H54 (cell line): ENCODE measurements around the gene NCOA1.

Source experiments
- DNase-seq: peaks from one replicate; pipeline ENCODE4 v3.0.0; 2011; ENCODE audit warnings: low spot score, mixed read lengths; ENCODE audit not compliant: insufficient read length
- FAIRE-seq: peaks from 3 replicates; lab custom pipeline; 2011; peaks lifted over from hg19 to GRCh38; lab: Jason Lieb, UNC
- POLR2A ChIP-seq: IDR thresholded peaks from 2 replicates; pipeline ENCODE4 v1.6.1; 2011; ENCODE audit warnings: low read depth, mild to moderate bottlenecking, low read length

The NCOA1 gene

DNA sequence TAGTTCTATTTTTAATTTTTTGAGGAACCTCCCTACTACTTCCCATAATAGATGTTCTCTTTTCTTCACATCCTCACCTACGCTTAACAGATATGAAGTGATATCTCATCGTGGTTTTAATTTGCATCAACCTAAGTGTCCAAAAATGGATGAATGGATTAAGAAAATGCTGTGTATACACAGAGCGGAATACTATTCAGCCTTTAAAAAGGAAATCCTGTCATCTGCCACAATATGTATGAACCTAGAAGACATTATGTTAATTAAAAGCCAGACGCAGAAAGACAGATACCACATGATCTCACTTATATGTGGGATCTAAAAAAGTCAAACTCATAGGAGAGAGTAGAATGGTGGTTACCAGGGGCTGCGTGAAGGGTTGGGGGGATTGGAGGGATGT is 189.1 kb downstream of the NCOA1 start:
- FAIRE-seq (no peak), DNase-seq (no peak)
- TF ChIP-seq POLR2A = no peak

DNA sequence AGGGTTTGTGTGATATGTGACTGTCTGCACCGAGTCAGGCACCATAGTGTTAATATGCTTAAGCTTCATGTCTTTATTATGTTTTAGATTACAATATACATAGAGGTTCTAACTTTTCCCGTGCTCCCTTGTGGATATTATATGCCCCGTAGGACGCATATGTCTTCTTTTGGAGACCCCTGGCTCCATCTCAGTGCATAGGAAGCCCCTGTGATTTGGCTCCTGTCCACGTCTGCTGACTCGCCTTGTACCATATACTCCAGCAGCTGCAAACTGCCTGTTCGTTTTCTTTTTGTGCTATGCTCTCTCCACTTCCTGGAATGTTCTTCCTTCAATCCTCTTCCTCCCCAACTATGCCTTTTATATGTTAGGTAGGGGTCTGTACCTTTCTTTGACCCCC is 191.2 kb downstream of the NCOA1 start:
- FAIRE-seq (peak; percentile 6), DNase-seq (no peak)
- no peak for TF ChIP-seq POLR2A

DNA sequence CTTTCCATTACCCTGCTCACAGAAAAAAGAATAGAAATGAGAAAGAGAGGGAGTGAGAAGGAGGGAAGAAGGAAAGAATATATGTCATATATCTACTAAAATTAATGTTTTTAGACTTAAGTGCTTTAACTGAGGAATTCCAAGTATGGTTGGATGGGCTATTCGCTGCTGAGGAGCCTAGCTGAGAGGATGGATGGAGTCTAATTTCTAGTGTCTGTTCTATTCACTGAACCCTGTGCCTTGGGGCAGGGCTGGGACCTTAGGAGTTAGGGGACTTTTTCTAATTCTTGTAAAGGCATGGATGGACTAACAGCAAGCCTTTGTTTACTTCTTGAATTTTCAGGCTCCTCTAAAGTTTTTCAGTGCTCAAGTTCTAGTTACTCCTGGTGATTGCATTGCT is 192.4 kb downstream of the NCOA1 start:
- DNase-seq (no peak), FAIRE-seq (no peak)
- TF ChIP-seq POLR2A = no peak

DNA sequence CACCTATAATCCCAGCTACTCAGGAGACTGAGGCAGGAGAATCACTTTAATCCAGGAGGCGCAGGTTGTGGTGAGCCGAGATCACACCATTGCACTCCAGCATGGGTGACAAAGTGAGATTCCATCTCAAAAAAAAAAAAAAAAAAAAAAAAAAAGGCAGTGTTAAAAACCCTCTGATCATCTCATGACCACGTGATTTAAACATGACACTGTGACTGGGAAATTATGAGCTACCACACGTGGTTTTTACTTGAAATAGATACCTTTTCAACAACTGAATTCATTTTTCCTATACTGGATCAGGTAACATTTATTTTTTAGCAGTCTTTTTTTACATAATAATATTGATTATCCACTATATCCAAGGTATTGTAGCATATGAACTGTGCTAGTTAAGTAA is 199.5 kb downstream of the NCOA1 start:
- no peak for DNase-seq
- no peak for FAIRE-seq
- TF ChIP-seq POLR2A = no peak

DNA sequence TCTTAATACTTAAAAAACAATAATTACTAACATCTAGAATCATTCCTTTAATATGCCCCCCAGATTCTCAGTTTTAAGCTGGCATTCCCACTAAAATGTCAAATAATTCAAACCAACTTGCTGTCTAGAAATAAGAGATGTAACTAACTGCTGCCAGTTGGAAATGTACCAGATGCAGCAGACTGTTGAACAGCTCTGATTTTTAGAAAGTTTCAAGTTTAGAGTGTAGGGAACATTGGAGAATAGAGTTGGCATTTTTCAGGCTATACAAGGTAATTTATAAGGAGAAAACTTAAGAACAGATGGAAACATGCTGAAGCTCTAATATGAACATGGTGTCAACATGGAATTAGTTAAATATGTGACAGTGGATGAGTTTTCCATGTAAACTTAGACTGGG is 200.8 kb downstream of the NCOA1 start:
- TF ChIP-seq POLR2A = no peak
- DNase-seq (no peak), FAIRE-seq (no peak)

DNA sequence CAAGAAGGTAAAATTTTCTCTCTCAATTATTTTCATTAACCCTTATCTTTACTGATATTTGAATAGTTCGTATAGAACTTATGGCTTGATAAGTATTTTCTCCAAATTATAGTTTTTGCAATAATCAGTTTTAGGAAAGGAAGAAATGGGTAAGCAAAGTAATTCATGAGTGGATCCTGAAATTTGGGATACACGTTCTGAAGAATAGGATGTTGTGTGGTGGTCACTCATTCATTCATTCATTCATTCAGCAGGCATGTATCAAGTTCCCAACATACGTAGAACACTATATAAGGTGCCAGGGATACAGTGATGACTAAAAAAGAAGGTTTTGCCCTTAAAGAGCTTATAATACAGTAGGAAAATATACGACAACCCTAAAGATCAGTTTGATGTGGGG is 206.7 kb downstream of the NCOA1 start:
- no peak for TF ChIP-seq POLR2A
- FAIRE-seq (no peak), DNase-seq (no peak)

DNA sequence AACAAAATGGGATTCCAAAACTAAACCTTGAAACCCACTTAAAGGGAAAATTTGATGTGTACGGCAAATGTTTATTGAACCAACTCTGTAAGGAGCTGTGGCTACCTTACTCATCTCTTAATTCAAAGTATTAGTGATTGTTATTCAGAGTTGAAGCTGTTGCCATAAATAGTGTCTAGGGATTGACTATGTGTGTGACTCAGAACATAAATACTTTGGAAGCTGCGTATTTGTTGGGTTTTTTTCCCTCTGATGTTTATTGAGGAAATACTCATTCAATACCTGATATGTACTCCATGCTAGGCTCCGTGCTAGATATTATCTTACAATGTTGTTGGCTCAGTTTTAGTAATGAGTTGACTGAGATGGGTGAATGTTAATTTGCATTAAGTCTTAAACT is 211.7 kb downstream of the NCOA1 start:
- no peak for TF ChIP-seq POLR2A
- DNase-seq (peak; percentile 33), FAIRE-seq (peak; percentile 99)

DNA sequence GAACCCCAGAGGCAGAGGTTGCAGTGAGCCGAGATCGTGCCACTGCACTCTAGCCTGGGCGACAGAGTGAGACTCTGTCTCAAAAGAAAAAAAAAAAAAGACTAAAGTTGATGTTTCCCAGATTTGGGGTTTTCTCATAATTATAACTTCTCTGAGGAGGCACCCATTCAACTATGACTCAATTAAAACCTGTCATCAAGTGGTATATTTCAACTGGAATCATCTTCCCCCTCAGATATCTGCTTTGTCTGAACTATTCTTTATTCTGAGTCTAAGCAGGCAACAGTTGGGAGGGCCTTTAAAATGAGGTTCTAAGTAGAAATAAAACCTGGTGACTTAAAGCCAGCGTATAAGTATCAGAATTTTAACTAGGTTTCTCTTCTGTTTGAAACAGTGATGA is 213.6 kb downstream of the NCOA1 start:
- no peak for TF ChIP-seq POLR2A
- no peak for DNase-seq
- no peak for FAIRE-seq

DNA sequence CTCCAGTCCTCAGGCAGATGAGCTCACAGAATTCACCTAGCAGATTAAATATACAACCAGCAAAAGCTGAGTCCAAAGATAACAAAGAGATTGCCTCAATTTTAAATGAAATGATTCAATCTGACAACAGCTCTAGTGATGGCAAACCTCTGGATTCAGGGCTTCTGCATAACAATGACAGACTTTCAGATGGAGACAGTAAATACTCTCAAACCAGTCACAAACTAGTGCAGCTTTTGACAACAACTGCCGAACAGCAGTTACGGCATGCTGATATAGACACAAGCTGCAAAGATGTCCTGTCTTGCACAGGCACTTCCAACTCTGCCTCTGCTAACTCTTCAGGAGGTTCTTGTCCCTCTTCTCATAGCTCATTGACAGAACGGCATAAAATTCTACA is 216.1 kb downstream of the NCOA1 start:
- no peak for TF ChIP-seq POLR2A
- DNase-seq = no peak
- FAIRE-seq = no peak

DNA sequence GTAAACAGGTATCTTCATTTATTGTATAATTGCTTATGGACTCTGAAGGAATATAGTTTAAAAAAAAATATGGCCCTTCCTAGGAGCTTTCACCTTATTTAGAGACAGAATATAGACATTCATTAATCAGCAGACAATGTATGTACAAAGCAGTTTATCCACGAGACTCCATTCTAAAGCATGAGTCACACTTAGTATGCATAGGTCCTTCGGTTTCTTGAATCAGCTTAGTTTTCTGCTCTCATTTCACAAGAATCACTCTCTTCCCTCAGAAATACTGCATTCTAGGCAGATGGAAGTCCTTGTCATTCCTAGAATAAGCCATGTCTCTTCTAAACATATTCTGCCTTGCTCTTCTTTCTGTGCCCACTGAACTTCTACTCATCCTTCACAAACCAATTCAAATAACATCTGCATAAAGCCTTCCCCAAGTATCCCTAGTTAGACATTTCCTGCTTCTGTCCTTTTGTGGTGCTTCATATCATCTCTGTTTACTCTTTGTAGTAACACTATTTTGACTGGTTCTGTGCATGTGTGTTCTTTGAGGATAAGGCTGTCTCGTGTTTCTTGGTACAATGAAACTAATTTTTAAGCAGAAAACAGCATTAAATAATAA is 217.6 kb downstream of the NCOA1 start:
- DNase-seq (no peak), FAIRE-seq (peak; percentile 98)
- TF ChIP-seq POLR2A = no peak

DNA sequence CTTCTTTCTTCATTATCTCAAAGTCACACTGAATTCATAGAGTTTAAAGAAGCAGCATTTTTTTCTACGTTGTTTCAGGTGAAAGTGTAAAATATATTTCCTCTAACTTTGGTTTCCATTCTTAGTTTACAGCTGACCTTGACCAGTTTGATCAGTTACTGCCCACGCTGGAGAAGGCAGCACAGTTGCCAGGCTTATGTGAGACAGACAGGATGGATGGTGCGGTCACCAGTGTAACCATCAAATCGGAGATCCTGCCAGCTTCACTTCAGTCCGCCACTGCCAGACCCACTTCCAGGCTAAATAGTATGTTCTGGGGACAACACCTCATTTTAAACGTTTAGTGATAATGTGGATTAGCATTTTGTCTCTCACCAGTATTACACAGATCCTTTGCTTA is 219.8 kb downstream of the NCOA1 start:
- no peak for DNase-seq
- no peak for TF ChIP-seq POLR2A
- peak; percentile 11 for FAIRE-seq

DNA sequence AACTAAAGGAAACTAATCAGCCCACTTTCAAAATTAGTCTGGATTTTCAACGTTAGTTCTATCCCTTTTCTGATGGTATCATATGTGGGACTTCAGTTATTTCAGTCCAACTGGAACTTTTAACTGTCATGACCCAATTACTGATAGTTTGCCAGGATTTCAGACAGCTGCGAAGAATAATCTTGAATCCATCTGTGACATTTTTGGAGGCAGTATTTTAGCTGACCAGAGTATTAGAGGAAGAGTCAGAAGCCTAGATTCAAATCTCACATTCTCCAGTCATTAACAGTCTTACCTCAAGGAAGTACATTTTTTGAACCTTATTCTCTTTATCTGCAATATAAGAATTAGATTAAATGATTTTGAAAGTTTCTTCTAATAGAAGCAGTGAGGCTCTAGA is 220.8 kb downstream of the NCOA1 start:
- no peak for TF ChIP-seq POLR2A
- DNase-seq (no peak), FAIRE-seq (no peak)

DNA sequence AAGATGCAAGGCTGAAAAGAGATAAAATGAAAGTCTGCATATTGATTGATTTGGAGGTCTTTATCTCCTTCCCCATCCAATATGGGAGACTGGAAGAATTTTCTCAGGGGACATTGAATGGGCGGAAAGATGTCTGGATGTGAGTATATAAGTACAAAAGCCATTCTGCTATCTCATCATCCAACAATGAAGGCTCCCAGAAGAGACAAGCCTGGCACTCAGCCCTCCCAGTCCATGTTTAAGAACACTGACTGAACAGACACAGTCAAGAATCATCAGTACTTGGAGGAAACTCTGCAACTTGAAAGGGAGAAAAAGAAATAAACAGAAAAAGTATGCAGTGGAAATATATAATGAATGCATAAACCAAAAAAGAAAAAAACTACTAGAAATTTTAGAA is 221.2 kb downstream of the NCOA1 start:
- FAIRE-seq = no peak
- TF ChIP-seq POLR2A = no peak

DNA sequence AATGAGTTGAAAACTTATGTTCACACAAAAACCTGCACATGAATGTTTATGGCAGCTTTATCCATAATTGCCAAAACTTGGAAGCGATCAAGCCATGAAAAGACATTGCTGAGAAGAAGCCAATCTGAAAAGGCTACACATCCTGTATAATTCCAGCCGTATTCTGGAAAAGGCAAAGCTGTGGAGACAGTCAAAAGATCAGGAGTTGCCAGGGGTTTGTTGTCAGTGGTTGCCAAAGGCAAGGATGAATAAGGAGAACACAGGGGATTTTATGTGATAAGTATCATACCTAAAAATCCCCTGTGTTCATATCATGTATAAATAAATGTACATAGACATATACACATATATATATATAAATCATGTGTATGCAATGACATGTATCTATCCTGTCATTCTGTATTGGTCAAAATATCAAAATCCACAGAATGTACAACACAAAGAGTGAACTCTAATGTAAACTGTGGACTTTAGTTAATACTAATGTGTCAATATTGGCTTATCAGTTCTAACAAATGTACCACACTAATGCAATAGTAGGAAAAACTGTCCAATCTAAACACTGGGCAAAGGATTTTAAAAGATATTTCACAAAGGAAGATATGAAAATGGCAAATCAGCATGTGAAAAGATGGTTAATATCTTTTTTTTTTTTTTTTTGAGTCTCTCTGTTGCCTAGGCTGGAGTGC is 226.4 kb downstream of the NCOA1 start:
- TF ChIP-seq POLR2A = no peak
- FAIRE-seq = no peak

More for the DNA sequence above, 221.2 kb downstream of the NCOA1 start:
- no peak for DNase-seq

DNA sequence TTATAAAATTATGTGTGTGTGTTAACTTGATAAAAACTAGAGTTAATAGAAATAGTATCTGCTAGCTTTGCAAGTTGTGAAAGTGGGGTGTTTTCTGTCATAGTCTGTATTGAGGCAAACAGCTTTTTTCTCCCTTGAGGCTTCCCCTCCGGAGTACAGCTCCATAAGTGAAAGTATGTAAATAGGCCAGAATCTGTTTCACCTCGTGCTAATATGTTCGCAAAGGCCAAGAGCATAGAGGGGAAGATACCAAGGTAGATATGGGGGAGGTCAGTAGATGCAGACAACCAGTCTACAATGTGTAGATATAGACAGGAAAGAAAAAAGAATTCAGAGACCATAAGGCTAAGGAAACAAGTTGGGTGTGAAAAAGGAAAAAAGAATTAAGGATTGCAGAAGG is 229.3 kb downstream of the NCOA1 start:
- no peak for TF ChIP-seq POLR2A
- DNase-seq (no peak), FAIRE-seq (no peak)

More for the DNA sequence above, 226.4 kb downstream of the NCOA1 start:
- DNase-seq = no peak
